ENCODE results near the gene PLXNA3.

PLXNA3 gene

DNA sequence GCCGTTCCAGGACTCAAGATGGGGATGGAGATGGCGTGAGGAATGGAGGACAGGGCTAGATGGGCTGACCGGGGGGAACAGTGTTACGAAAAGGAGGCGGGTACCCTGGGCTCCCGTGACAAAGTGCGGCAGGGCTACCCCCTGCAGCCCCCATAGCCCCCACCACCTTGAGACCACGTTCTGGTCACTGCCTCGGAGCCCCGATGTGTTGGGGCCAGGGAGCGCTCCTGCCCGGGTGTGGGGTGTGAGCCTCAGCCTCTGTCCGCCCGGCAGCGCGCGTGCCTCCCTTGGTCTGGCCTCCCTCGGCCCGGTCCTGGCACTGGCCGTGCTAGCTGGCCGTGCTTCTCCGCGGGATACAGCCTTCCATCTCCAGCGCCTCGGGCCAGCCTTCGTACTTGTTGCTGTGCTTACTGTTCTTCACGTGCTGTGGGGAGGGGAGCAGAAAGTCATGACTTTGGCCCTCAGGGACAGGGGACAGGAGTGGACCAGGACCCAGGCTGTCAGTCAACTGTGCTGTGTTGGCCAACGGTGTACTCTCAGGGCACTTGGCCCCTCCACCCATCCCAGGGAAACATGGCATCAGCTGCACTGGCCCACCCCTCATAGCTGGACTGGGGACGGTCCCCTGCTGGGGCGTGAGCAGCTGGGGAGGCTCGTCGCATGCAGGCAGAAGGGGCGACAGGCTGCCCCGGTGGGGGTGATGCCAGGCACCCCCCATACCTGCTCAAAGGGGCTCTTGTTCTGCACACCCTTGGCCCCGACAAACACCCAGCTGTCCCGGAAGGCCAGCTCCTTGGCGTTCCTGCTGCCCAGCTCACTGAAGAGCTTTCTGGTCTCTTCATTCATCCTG, 48.6 kb downstream of the PLXNA3 start:
- no peak for DNase-seq

DNA sequence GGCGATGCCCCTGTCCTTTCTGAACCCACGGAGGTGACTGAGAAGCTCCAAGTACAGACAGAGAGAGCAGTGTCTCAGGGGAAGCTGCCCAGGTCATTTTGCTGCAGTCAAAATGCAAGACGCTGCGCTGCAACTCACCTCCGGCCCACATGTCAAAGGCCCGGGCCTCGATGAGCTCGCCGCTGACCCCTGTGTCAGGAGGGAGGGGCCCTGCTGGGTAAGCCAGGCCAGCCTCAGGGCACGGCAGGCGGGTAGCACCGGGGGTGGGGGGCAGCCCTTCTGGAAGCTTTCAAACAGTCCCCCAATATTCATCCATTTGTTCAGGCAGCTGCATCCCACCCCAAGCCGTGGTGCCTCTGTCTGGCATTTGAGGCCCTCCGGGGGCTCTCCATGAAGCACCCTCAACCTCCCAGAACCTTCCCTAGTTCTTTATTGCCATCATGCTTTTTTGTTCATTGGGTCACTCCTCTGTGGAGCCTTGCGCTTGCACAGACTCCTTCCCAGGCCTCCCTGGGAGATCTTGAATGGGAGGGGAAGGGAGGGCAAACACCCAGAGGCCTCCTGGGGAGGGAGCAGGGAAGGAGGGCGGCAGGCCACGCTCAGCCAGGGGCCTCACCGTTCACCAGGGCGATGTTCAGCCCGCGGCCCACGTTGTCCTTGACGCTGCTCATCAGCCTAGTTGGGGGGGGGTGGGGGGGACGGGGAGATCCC, 49.7 kb downstream of the PLXNA3 start:
- no peak for DNase-seq

DNA sequence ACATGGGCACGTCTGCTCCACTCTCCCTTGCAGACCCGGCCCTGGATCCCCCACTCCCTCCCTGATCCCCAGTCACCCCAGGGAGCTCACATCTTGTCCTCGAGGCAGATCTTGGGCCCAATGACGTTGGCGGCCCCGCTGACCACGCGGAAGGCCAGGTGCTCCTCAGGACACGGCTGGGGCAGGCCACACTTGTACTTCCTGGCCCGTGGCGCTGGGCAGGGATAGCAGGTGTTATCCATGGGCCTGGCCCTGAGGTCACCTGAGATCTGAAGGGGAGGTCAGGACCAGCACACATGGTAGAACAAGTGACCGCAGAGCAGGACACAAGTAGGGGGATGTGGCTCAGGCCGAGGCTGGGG, 50.3 kb downstream of the PLXNA3 start:
- no peak for DNase-seq

DNA sequence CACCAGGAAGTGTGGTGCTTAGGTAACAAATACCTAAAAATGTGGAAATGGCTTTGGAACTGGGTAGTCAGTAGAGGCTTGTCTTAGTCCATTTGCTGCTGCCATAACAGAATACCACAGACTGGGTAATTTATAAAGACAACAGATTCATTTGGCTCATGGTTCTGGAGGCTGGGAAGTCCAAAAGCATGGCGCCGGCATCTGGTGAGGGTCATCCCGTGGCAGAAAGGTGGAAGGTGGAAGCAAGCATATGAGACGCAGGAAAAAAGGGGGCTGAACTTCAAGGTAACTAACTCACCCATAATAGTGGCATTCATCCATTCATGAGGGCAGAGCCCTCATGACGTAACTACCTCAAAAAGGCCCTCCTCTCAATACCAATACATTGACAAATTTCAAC, 51.4 kb downstream of the PLXNA3 start:
- no peak for DNase-seq

DNA sequence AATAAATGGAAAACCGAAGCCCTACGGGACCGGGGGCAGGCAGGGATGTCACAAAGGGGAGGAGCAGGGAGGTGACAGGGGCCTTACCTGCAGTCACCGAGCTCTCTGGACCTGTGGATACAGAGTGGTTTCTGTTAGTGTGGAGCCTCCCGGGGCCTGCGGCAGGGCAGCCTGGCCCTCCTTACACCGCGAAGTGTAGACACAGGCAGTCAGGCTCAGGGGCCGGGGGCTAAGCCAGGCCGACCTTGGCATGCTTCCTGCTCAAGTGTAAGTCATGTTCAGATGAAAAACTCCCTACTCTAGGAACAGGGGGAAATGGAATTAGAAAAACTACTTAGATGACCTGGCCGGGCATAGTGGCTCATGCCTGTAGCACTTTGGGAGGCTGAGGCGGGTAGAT, 53.7 kb downstream of the PLXNA3 start:
- DNase-seq, result no peak

DNA sequence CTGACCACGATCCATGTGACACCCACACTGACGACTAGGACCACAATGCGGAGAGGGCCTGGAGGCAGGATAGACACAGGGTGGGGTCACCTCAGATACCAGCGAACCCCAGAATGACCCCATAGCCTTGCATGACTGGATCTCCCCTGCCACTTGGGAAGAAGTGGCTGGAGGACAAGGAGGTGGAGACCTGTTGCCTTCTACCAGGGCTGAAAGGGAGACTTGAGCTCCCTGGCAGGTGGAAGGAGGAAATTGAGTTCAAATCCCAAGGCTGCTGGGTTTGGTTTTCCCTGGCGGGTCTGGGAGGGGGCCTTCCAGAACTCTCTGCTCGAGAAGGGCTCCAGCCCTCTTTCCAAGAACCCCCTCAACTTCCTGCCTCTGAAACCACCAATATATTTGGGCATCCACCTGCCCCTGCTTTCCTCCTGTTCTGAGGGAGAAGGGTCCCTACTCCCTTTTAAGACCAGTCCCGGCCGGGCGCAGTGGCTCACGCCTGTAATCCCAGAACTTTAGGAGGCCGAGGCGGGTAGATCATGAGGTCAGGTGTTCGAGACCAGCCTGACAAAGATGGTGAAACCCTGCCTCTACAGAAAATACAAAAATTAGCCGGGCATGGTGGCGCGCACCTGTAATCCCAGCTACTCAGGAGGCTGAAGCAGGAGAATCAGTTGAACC, 54.9 kb downstream of the PLXNA3 start:
- no peak for DNase-seq

DNA sequence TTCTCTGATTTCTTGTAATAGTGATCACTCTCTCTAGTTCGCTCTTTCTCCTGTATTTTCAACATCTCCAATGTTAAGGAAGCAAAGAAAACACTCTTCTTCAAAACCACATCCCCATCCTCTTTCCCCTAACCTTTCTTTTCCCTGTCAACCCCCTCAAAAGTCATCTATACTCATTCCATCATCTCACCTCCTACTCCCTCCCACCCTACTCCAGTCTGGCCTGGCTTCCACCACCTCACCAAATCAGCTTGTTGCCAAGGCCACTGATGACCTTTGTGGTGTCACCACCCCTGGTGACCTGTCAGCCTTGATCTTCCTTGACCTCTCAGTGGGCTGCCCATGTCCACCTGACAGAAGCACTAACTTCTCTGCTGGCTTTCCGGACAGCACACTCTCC, 55.6 kb downstream of the PLXNA3 start:
- no peak for DNase-seq

DNA sequence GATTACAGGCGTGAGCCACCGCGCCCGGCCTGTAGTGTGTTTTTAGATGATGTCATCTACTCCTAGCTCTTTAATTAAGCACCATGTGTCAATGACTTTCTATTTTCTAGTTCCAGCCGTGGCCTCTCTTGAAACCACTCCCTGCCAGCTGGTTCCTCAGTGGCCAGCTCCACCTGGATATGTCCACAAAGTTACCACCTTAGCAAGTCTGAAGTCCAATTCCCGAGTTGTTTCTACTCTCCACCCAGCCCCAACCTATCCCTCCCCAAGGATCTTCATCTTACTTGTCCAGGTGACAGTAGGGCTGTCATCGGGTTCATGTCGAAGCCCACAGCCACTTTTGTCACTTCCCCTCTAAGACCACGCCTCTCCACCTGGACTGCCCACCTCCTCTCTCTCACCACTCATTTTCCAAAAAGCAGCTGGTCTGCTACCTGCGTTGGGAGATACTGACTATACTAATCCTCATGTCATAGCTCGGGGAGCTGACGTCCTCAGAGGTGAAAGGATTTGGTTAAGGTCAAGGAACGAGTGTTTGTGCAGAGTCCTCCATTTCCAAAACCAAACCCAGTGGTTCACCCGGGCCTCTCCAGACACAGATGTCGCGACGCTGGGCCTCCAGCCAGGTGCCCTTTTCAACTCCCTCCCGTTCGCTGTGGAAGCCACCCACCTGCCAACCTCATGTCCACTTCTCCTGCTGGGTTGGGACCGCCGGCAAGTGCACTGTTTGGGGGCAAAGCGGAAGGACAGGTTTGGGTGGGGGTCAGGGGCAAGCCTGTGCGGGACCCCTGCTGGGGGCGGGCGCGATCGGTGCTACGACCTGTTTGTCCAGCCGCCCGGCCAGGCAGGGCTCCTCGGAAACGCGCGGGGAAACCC, 57.2 kb downstream of the PLXNA3 start:
- DNase-seq, result no peak

DNA sequence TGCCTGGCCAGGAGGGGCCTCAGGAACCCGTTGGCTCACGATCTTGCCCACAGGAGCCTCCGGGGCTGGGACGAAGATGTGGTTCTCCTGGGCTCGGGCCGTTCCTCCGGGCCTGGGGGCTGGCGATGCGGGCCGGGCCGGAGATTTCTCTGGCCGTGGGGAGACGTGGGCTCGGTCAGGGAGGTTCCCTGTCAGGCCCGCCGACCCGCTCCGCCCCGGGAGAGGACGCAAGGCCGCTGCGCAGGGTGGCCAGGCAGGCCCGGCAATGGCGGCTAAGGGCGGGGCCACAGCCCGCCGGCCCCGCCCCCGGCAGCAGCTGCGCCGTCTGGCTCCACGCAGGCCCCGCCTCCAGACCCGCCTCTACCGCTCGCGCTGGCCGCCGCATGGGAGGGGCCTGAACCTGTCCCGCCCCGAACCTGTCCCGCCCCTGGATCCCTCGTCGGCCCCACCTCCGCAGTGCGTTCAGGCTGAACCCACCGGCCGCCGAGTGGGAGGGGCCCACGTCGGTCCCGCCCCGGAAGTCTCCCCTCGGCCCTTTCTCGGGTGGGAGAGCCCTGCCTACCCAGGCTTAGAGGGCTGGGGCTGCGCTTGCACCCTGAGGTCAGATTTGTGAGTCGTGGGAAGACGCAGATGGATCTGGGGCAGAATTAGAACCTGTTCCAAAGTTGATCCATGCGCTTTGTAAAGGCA, 58.0 kb downstream of the PLXNA3 start, which contains the start of gene FAM3A:
Gene FAM3A (minus strand): TSS at position 267 of the 690 bp plus-strand sequence. CDS start 460 bp downstream, outside the sequence.
- peak; percentile 87 for DNase-seq

DNA sequence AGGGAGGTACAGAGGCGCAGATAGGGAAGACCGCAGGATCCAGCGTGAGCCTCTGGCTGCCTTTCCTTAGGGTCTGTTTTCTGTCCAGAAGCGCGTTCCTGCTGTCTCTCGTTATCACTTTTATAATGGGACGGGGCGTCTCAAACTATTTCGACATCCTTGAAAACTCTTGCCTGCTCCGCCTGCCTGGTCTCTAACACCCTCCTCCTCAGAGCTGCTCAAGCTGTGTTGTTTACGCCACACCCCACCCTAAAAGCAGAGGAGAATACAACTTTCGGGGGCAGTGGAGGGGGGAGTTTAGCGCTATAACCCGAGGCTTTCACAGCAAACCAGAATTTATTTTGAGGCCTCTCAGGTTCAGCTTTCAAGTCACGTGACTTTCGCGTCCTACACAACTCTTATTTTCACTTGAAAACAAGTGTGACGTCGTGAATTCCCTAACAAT, 58.6 kb downstream of the PLXNA3 start:
- DNase-seq, result peak; percentile 25

DNA sequence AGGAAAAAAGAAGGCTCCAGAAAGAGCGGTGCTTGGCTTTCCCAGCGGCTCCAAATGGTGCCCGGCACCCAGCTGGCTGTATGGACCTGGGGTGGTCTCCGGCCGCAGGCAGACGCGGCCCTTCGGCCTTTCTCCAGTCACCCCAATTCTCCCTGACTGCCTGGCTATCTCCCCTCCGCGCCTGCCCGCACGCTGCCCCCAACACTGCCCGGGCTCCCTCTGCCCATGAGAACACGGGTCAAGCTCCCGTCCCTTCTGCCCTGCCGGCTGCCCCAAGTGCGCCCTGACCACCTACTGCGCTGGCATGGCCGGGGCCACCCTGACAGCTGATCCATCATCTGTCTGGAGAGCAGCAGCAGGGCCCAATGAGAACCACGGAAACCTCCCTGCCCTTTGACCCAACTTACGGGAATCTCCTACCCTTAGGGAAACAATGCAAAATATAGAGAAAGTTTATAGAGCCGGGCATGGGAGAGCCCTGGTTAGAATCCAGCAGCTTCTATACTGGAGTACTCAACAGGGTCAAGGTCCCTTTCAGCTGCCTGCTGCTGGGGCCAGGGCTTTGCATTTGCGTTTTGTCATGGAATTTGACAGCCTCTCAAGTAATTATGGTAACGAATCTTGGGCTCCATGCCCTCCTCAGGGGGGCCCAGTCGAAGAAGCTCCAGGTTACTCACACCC, 59.2 kb downstream of the PLXNA3 start:
- no peak for DNase-seq

DNA sequence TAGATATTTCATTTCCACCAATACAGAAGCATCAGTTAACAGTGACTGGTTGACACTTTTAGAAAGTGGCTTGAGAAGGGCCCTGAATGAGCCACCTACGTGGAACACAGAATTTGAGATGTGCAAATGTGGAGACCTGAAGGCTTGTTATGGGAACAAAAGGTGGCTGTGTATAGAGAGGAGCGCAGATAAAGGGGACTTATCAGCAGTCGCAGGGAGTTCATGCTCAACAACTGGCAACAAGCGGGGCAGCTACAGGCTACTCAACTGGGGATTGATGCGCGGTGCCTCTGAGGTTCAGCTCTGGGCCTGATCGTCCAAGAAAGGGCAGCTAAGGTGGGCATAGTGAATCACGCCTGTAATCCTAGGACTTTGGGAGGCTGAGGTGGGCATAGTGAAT, 61.3 kb downstream of the PLXNA3 start:
- DNase-seq, result no peak

DNA sequence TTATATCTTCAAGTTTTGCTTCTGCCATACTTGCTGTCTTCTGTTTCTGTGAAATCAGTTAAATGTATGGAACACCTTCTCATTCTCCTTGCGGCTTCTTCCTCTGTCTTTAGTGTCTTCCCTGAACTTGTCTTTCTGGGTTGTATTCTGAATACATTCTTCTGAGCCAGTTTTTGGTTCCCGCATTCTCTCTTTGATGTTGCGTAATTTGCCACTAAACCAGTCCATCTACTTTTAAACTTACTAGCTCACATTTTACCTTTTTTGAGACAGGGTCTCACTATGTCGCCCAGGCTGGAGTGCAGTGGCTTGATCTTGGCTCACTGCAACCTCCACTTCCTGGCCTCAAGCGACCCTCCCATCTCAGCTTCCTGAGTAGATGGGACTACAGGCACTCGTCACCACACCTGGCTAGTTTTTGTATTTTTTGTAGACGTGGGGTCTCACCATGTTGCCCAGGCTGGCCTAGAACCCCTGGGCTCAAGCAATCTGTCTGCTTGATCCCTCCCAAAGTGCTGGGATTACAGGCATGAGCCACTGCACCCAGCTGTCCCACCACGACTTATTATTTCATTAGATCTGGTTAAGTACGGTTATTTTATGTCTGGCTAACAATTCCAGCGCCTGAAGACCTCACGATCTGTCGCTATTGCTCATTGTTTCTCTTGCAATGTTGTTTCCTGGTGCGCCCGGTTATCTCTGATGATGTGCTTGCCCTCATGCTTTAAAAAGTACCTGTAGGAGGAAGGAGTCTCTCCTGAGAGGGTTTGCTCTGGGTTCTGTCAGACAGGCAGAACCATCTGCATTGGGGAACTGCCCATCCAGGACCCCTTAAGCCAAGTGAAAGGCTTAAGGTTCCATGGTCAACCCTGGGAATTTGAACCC, 67.8 kb downstream of the PLXNA3 start:
- no peak for DNase-seq

DNA sequence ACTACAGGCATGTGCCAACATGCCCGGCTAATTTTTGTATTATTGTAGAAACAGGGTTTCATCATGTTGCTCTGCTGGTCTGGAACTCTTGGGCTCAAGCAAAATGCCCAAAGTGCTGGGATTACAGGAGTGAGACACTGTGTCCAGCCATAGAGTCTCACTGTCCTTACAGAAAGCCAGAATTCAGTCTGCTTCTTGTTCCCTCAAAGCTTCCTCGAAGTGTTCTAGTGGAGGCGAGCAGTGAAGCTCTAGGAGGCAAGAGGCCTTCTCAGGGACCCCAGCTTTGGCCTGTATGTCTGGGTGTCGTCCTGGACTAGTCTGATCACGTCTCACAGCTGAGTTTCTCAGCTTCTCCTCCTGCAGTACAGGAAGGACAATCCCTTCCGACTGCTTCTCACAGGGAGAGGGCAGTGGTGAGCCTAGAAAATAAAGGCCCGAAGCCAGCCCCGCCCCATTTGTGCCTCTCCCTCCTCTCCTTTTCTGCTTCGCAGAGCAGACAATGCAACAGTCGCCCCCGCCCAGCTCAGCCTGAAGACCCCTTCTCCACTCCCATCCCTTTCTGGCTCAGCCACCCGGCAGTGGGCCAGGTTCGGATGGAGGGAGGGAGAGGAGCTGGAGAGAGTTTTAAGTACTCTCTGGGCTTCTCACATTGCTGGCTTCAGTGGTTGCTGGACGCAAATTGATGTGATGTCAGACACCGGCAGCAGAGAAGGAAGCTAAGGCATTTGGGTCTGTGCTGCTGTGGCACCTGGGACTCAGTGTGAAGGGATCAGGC, 69.0 kb downstream of the PLXNA3 start:
- DNase-seq, result peak; percentile 64

All from HCEC 1CT (cell line).